Osteoblast (primary cell): Measurements from ENCODE around the gene LBX1. TPM values are rescaled to one million over a fixed set of nuclear protein-coding genes. Genes with fewer than 3 reads are reported as not detected.

Source experiments
- DNase-seq: peaks from one replicate; pipeline ENCODE4 v3.0.0; 2011; ENCODE audit warnings: low spot score, mixed read lengths; ENCODE audit not compliant: insufficient read length; ENCODE audit errors: missing footprints
- H2AFZ ChIP-seq: 2 replicates; pipeline ENCODE4 v1.6.0; 2011; ENCODE audit warnings: mild to moderate bottlenecking, low read length
- H3K27ac ChIP-seq: 2 replicates; pipeline ENCODE4 v1.5.1; 2011; ENCODE audit warnings: mild to moderate bottlenecking, low read depth, low read length, moderate library complexity
- H3K27me3 ChIP-seq: 2 replicates; pipeline ENCODE4 v1.6.0; 2012; ENCODE audit warnings: mild to moderate bottlenecking, control low read depth, inconsistent platforms, low read length, moderate library complexity; ENCODE audit not compliant: insufficient read depth
- H3K36me3 ChIP-seq: 2 replicates; pipeline ENCODE4 v1.5.1; 2011; ENCODE audit warnings: mild to moderate bottlenecking, low read length, control low read depth, moderate library complexity; ENCODE audit not compliant: insufficient read depth
- H3K4me1 ChIP-seq: 2 replicates; pipeline ENCODE4 v1.5.1; 2011; ENCODE audit warnings: mild to moderate bottlenecking, low read length, control low read depth, moderate library complexity; ENCODE audit not compliant: insufficient read depth
- H3K4me2 ChIP-seq: 2 replicates; pipeline ENCODE4 v1.6.0; 2011; ENCODE audit warnings: mild to moderate bottlenecking, low read length; ENCODE audit not compliant: insufficient read depth
- H3K4me3 ChIP-seq: fragments of 200-600 bp; sonication (generic); 3 replicates; pipeline ENCODE4 v1.5.1; 2012; ENCODE audit warnings: mild to moderate bottlenecking, low read length, inconsistent platforms; ENCODE audit not compliant: insufficient read depth
- H3K79me2 ChIP-seq: 2 replicates; pipeline ENCODE4 v1.6.0; 2012; ENCODE audit warnings: mild to moderate bottlenecking, low read length, control low read depth, inconsistent platforms; ENCODE audit not compliant: insufficient read depth
- H3K9me3 ChIP-seq: 2 replicates; pipeline ENCODE4 v1.5.1; 2011; ENCODE audit warnings: low read depth, low read length, control low read depth
- H4K20me1 ChIP-seq: 2 replicates; pipeline ENCODE4 v1.6.0; 2012; ENCODE audit warnings: mild to moderate bottlenecking, low read length, control low read depth; ENCODE audit not compliant: insufficient read depth
- CTCF ChIP-seq: IDR thresholded peaks from 2 replicates; pipeline ENCODE4 v1.5.1; 2011; ENCODE audit warnings: mild to moderate bottlenecking, low read depth, low read length, moderate library complexity; ENCODE audit errors: extremely low read depth
- total RNA-seq: library from RNA; depleted of rRNA; stranded (reverse); fragments of >200 nt; gene quantifications from 2 replicates; pipeline ENCODE4 v1.2.3, GENCODE V29; 2012

The LBX1 gene
- total RNA-seq, 1 donor: not detected

GRCh38 chr10:101230183-101230917 is 1.1 kb upstream of the LBX1 start:
- peak; percentile 93 for DNase-seq
- TF ChIP-seq CTCF: no peak
- peaks cover 99% of the 10 kb centered on the region for H3K27me3 ChIP-seq
- no peak overlapping the region for H2AFZ ChIP-seq
- H3K36me3 ChIP-seq: no peaks in the 10 kb centered on the region
- no peaks in the 10 kb centered on the region for H3K79me2 ChIP-seq
- no peaks in the 10 kb centered on the region for H3K4me1 ChIP-seq
- no peak overlapping the region for H3K27ac ChIP-seq
- H4K20me1 ChIP-seq: peaks cover 12% of the 10 kb centered on the region
- no peaks in the 10 kb centered on the region for H3K9me3 ChIP-seq
- H3K4me3 ChIP-seq: no peak overlapping the region
- H3K4me2 ChIP-seq: no peak overlapping the region

- no peak for TF ChIP-seq CTCF
- H2AFZ ChIP-seq: no peak overlapping the region
- DNase-seq: peak; percentile 85
- peaks cover 12% of the 10 kb centered on the region for H4K20me1 ChIP-seq
- H3K27me3 ChIP-seq: peaks cover 97% of the 10 kb centered on the region
- H3K36me3 ChIP-seq: no peaks in the 10 kb centered on the region
- H3K79me2 ChIP-seq: no peaks in the 10 kb centered on the region
- H3K4me1 ChIP-seq: no peaks in the 10 kb centered on the region
- H3K9me3 ChIP-seq: no peaks in the 10 kb centered on the region
- no peak overlapping the region for H3K4me3 ChIP-seq
- H3K27ac ChIP-seq: no peak overlapping the region
- H3K4me2 ChIP-seq: no peak overlapping the region
Measured at GRCh38 chr10:101228966-101229265, 347 bp downstream of the LBX1 start.

GRCh38 chr10:101228153-101228965 is 904 bp downstream of the LBX1 start:
- Histone ChIP-seq H3K4me2 (no peak overlapping the region), H3K27ac (no peak overlapping the region), H3K27me3 (peaks cover 97% of the 10 kb centered on the region), H3K4me1 (no peaks in the 10 kb centered on the region), H3K4me3 (no peak overlapping the region), H3K36me3 (no peaks in the 10 kb centered on the region), H4K20me1 (peaks cover 12% of the 10 kb centered on the region), H3K9me3 (no peaks in the 10 kb centered on the region), H2AFZ (no peak overlapping the region), H3K79me2 (no peaks in the 10 kb centered on the region)
- DNase-seq: peak; percentile 93
- no peak for TF ChIP-seq CTCF

GRCh38 chr10:101227429-101228152 is 1.7 kb downstream of the LBX1 start:
- peak; percentile 90 for DNase-seq
- Histone ChIP-seq H3K79me2 (no peaks in the 10 kb centered on the region), H3K4me3 (no peak overlapping the region), H2AFZ (no peak overlapping the region), H3K27me3 (peaks cover 97% of the 10 kb centered on the region), H3K36me3 (no peaks in the 10 kb centered on the region), H3K4me2 (no peak overlapping the region), H3K27ac (no peak overlapping the region), H3K4me1 (no peaks in the 10 kb centered on the region), H3K9me3 (no peaks in the 10 kb centered on the region), H4K20me1 (peaks cover 12% of the 10 kb centered on the region)
- no peak for TF ChIP-seq CTCF
